ENCODE results near the gene MFSD11. TPM values are rescaled to one million over a fixed set of nuclear protein-coding genes. Genes with fewer than 3 reads are reported as not detected.

The MFSD11 gene
- total RNA-seq, 1 donor from 2014 or later = 24.1 TPM

GRCh38 chr17:76714336-76714735 lies 23.6 kb upstream of the MFSD11 start:
- no peak for DNase-seq (ENCODE audit: extremely low spot score in 2 of 2)
- peaks cover 0 to 39% of the 10 kb centered on the region in 2 donors for H3K36me3 ChIP-seq
- peak overlapping the region; percentile 14 for H3K27ac ChIP-seq

DNA sequence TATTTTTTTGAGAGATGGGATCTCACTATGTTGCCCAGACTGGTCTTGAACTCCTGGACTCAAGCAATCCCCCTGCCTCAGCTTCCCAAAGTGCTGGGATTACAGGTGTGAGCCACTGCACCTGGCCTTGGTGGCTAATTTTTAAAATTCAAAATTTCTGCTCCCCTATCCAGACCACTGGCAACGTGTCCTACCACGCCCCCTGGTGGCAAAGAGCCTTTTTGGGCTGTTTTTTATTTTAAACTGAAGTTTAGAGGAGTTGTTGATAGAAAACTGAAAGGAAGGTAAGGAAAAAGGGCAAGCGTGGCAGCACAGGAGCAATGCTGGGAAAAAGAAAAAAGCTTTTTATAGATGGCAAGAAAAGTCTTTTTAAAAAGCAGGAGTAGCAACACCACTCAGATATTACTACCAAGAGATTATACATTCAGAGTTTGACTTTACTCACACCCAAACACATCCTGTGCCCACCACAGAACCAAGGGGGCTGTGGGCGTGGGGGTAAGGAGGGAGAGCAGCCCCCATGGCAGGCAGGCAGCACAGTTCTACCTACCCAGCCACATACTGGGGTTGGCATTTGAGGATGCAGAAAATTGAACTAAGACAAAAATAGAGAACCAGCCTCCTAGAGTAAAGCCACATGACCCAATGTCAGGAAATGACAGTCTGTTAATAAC lies 23.0 kb upstream of the MFSD11 start:
- peak in 1 of 2 donors; percentile 58 for TF ChIP-seq POLR2AphosphoS5 (IDR thresholded peaks at IDR 0.05; ENCODE audit: insufficient read depth in 1 of 2, low read depth in 1 of 2)
- TF ChIP-seq CTCF (IDR thresholded peaks at IDR 0.05) = peak; percentile 59 to 85 (median 78)
- no peak for TF ChIP-seq POLR2A (IDR thresholded peaks at IDR 0.05)
- peak overlapping the region; percentile 14 for H3K27ac ChIP-seq
- H3K4me3 ChIP-seq = no peak overlapping the region
- H3K36me3 ChIP-seq = peaks cover 0 to 45% of the 10 kb centered on the region in 2 donors
- intact Hi-C loops (cut with DNase I) = loop anchor here (10.0 kb wide), 1 partner anchor 180 kb away; the partner anchor contains the start of gene CYGB
- H3K27me3 ChIP-seq = no peaks in the 10 kb centered on the region
- H3K9me3 ChIP-seq = no peaks in the 10 kb centered on the region
- no peak for DNase-seq (ENCODE audit: extremely low spot score in 2 of 2)
- H3K4me1 ChIP-seq = peaks cover 25% of the 10 kb centered on the region

More at GRCh38 chr17:76714336-76714735, 23.6 kb upstream of the MFSD11 start:
- peaks cover 31% of the 10 kb centered on the region for H3K4me1 ChIP-seq
- H3K27me3 ChIP-seq = no peaks in the 10 kb centered on the region
- intact Hi-C loops (cut with DNase I) = loop anchor here (10.0 kb wide), 1 partner anchor 180 kb away; the partner anchor contains the start of gene CYGB
- TF ChIP-seq POLR2A (IDR thresholded peaks at IDR 0.05) (no peak), CTCF (IDR thresholded peaks at IDR 0.05) (no peak), POLR2AphosphoS5 (IDR thresholded peaks at IDR 0.05; ENCODE audit: insufficient read depth in 1 of 2, low read depth in 1 of 2) (no peak)
- H3K9me3 ChIP-seq = no peaks in the 10 kb centered on the region
- H3K4me3 ChIP-seq = no peak overlapping the region

- no peak overlapping the region for H3K4me3 ChIP-seq
- H3K27me3 ChIP-seq = no peaks in the 10 kb centered on the region
- peaks cover 23% of the 10 kb centered on the region for H3K4me1 ChIP-seq
- H3K9me3 ChIP-seq = no peaks in the 10 kb centered on the region
- peaks cover 0 to 50% of the 10 kb centered on the region in 2 donors for H3K36me3 ChIP-seq
- intact Hi-C loops (cut with DNase I) = loop anchor here (10.0 kb wide), 1 partner anchor 181 kb away; the partner anchor contains the start of gene CYGB
- DNase-seq (ENCODE audit: extremely low spot score in 2 of 2) = no peak
- TF ChIP-seq POLR2A (IDR thresholded peaks at IDR 0.05) (no peak), POLR2AphosphoS5 (IDR thresholded peaks at IDR 0.05; ENCODE audit: insufficient read depth in 1 of 2, low read depth in 1 of 2) (no peak), CTCF (IDR thresholded peaks at IDR 0.05) (no peak)
- peak overlapping the region; percentile 14 for H3K27ac ChIP-seq
Measured at GRCh38 chr17:76715496-76715830, 22.5 kb upstream of the MFSD11 start.

DNA sequence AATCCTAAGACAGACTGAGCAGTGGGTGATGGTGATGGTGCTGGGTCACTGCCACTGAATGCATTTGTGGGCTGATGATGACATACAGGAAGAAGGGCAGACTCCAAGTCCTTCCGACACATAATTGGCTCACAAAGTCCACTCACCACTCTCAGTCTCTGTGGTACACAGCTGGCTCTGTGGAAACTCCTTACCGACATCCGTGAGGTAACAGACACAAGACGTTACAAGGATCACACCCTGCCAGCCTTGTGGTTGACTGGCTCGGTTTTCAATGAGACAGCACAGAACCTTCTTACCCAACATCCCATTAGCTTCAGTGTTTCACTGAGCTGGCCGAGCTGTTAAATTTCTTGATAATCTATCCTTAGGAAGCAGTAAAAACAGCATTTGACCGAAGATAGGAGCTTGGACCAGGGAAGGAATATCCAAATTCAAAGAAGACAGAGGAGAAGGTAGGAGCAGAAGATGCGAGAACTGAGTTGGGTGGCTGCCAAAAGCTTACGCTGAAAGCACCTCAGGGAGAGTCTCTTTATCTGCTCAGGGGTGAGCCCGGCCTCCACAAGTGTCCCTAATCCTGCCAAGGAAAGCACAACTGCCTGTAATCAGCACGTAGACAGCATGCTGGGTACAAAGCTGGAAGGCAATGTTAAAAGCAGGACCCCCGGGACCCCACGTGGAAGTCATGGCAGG lies 21.6 kb upstream of the MFSD11 start:
- intact Hi-C loops (cut with DNase I) = loop anchor here (10.0 kb wide), 1 partner anchor 181 kb away; the partner anchor contains the start of gene CYGB
- TF ChIP-seq POLR2AphosphoS5 (IDR thresholded peaks at IDR 0.05; ENCODE audit: insufficient read depth in 1 of 2, low read depth in 1 of 2) = no peak
- no peak for TF ChIP-seq POLR2A (IDR thresholded peaks at IDR 0.05)
- Histone ChIP-seq H3K4me3 (no peak overlapping the region), H3K27me3 (no peaks in the 10 kb centered on the region), H3K9me3 (no peaks in the 10 kb centered on the region), H3K36me3 (peaks cover 0 to 59% of the 10 kb centered on the region in 2 donors), H3K4me1 (peaks cover 20% of the 10 kb centered on the region), H3K27ac (no peak overlapping the region)
- DNase-seq (ENCODE audit: extremely low spot score in 2 of 2) = no peak

DNA sequence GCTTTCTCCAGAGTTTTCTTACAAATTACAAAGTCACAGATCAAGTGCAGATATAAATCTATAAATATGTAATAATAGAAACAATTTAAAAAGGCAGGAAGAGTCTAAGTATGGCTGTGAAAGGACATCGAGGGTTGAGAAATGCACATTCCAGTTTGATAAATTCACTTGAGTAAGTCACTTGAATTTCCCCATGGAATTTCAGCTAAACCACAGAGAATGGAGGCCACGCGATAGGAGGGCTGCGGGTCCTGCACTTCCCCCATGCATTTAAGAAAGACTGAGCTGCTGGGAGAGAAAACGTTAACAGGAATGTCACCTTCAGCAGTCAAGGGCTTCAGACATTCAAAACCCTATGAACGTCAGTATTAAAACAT lies 21.1 kb upstream of the MFSD11 start:
- H3K27ac ChIP-seq = no peak overlapping the region
- H3K4me3 ChIP-seq = no peak overlapping the region
- no peak for DNase-seq (ENCODE audit: extremely low spot score in 2 of 2)
- H3K4me1 ChIP-seq = peaks cover 14% of the 10 kb centered on the region
- intact Hi-C loops (cut with DNase I) = loop anchor here (10.0 kb wide), 1 partner anchor 182 kb away; the partner anchor contains the start of gene CYGB
- no peaks in the 10 kb centered on the region for H3K27me3 ChIP-seq
- H3K9me3 ChIP-seq = no peaks in the 10 kb centered on the region
- peaks cover 0 to 64% of the 10 kb centered on the region in 2 donors for H3K36me3 ChIP-seq
- TF ChIP-seq POLR2AphosphoS5 (IDR thresholded peaks at IDR 0.05; ENCODE audit: insufficient read depth in 1 of 2, low read depth in 1 of 2) = no peak
- TF ChIP-seq CTCF (IDR thresholded peaks at IDR 0.05) = no peak
- TF ChIP-seq POLR2A (IDR thresholded peaks at IDR 0.05) = no peak
